ENCODE measurements around the gene RBM18. TPM values are rescaled to one million over a fixed set of nuclear protein-coding genes. Genes with fewer than 3 reads are reported as not detected.
A peak's percentile ranks its signal among the peaks of the same experiment; 100 is the strongest.

Gene RBM18
- total and polyA plus RNA-seq, 12 donors: 6.0 to 47.6 (median 42.1) TPM

GRCh38 chr9:122205176-122205575 lies 59.5 kb downstream of the RBM18 start:
- H3K4me1 ChIP-seq: peaks cover 0 to 13% (median 5%) of the 10 kb centered on the region in 9 donors
- peaks cover 0 to 11% (median 0%) of the 10 kb centered on the region in 7 donors for H3K27me3 ChIP-seq
- intact Hi-C loops (cut with DNase I): no loop called here
- H3K9me3 ChIP-seq: no peaks in the 10 kb centered on the region
- ATAC-seq (no peak), DNase-seq (no peak)
- WGBS, 2 donors: 93% methylated on average over 8 of the region's 8 CpGs
- H3K4me3 ChIP-seq: no peak overlapping the region
- H3K36me3 ChIP-seq: peaks cover 0 to 5% (median 0%) of the 10 kb centered on the region in 9 donors
- no peak overlapping the region for H3K27ac ChIP-seq
- TF ChIP-seq, protein P1, sequence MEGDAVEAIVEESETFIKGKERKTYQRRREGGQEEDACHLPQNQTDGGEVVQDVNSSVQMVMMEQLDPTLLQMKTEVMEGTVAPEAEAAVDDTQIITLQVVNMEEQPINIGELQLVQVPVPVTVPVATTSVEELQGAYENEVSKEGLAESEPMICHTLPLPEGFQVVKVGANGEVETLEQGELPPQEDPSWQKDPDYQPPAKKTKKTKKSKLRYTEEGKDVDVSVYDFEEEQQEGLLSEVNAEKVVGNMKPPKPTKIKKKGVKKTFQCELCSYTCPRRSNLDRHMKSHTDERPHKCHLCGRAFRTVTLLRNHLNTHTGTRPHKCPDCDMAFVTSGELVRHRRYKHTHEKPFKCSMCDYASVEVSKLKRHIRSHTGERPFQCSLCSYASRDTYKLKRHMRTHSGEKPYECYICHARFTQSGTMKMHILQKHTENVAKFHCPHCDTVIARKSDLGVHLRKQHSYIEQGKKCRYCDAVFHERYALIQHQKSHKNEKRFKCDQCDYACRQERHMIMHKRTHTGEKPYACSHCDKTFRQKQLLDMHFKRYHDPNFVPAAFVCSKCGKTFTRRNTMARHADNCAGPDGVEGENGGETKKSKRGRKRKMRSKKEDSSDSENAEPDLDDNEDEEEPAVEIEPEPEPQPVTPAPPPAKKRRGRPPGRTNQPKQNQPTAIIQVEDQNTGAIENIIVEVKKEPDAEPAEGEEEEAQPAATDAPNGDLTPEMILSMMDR (IDR thresholded peaks at IDR 0.05): no peak

- Histone ChIP-seq H3K4me1 (peaks cover 0 to 13% (median 5%) of the 10 kb centered on the region in 9 donors), H3K36me3 (peaks cover 0 to 5% (median 0%) of the 10 kb centered on the region in 9 donors), H3K27ac (no peak overlapping the region), H3K9me3 (no peaks in the 10 kb centered on the region), H3K4me3 (no peak overlapping the region), H3K27me3 (peaks cover 0 to 10% (median 0%) of the 10 kb centered on the region in 7 donors)
- DNase-seq (no peak), ATAC-seq (no peak)
- intact Hi-C loops (cut with DNase I): no loop called here
- TF ChIP-seq, protein P1 (IDR thresholded peaks at IDR 0.05): no peak
- WGBS, 2 donors: 81 to 82% methylated on average over 12 of the region's 12 CpGs
Observed at GRCh38 chr9:122204491-122204890, 60.1 kb downstream of the RBM18 start.

DNA sequence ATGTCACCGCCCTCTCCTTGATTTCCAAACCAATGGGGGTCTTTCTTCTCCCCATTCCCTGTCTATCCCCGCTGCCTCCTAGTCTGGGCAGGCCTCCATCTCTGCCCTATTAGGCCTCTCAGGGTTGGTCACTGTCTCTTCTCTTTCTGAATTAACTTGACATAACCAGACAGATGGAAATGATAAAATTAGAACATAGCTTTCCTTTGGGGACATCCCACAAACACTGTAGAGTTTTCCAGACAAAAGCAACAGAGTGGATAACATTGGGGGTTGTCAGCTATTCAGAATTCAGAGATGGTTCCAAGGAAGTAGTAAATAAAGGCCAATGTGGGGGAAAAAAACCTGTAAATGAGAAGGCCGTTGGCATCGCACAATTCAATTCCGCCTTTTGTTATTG lies 60.6 kb downstream of the RBM18 start:
- H3K9me3 ChIP-seq: no peaks in the 10 kb centered on the region
- H3K27ac ChIP-seq: no peak overlapping the region
- DNase-seq (no peak), ATAC-seq (no peak)
- intact Hi-C loops (cut with DNase I): no loop called here
- peaks cover 0 to 6% (median 0%) of the 10 kb centered on the region in 7 donors for H3K27me3 ChIP-seq
- H3K4me1 ChIP-seq: peaks cover 0 to 13% (median 5%) of the 10 kb centered on the region in 9 donors
- 85 to 86% methylated on average over 5 of the region's 5 CpGs for WGBS, 2 donors
- TF ChIP-seq, protein P1 (IDR thresholded peaks at IDR 0.05): no peak
- H3K4me3 ChIP-seq: no peak overlapping the region
- peaks cover 0 to 5% (median 0%) of the 10 kb centered on the region in 9 donors for H3K36me3 ChIP-seq

GRCh38 chr9:122202111-122202510 lies 62.5 kb downstream of the RBM18 start:
- intact Hi-C loops (cut with DNase I): no loop called here
- no peak overlapping the region for H3K27ac ChIP-seq
- H3K4me1 ChIP-seq: peaks cover 0 to 13% (median 5%) of the 10 kb centered on the region in 9 donors
- H3K9me3 ChIP-seq: no peaks in the 10 kb centered on the region
- no peak overlapping the region for H3K4me3 ChIP-seq
- 47 to 49% methylated on average over 3 of the region's 3 CpGs for WGBS, 2 donors
- H3K36me3 ChIP-seq: peaks cover 0 to 5% (median 0%) of the 10 kb centered on the region in 9 donors
- ATAC-seq (peak in 3 of 8 donors; percentile 65 to 80 (median 74)), DNase-seq (no peak)
- peaks cover 0 to 11% (median 0%) of the 10 kb centered on the region in 7 donors for H3K27me3 ChIP-seq
- TF ChIP-seq, protein P1 (IDR thresholded peaks at IDR 0.05): no peak

Data from heart right ventricle (tissue), 16 donors.